ELR (cell line): ENCODE measurements around the gene STMND1.
"Not testable (repeated sequence)": the region's sequence is repeated elsewhere in the genome, so short reads cannot be mapped to it uniquely, and the experiment has no call there.

Experiments used
- DNase-seq: peaks from one replicate; pipeline ENCODE4 v3.0.0-alpha.2; 2015; ENCODE audit warnings: low read depth

STMND1 gene

DNA sequence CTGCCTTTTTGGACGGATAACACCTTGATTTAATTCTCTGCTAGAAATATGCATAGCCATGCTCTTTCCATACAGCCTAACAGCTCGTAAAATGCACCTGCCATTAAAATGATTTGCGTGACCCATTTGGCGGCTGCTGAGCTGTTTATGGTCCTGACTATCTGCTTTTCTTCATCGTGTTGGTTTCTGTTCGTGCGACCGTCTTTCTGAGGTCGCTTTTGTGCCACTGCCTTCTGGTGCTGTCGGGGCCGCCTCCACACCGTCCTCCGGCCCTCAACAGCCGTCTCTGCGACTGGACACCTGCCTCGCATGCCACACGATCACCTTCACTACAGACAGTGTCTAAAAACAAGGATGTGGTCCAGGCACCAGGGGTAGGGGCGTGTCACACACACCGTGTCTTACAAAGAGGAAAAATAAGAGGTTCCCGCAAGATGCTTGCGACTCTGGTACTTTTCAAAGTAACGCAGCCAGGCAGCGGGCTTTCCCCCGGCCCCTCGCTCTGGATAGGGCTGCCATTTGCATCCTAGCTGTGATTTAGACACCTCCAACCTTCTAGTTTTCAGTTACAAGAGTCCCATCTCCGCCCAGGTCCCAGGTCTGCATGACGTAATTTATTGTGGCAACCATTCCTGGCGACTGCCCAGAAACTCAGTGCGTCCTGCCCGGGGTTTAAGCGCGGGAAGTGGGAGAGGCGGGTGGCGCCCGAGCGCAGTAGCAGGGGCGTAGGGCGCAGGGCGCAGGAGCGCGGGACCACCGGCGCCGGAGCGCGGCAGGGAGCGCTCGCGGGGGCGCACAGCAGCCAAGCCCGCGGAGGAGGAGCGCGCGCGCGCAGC lies at the start of gene STMND1:
Gene STMND1, plus strand, starts transcription at position 629 of the 836 bp plus-strand sequence. CDS start 208 bp downstream, outside the sequence.
- peak; percentile 60 for DNase-seq

- no peak for DNase-seq
These were observed 47.2 kb upstream of the STMND1 start for GRCh38 chr6:17054647-17055046.

GRCh38 chr6:17057322-17057721 lies 44.5 kb upstream of the STMND1 start:
- peak; percentile 20 for DNase-seq

- DNase-seq, result no peak
These were observed 43.3 kb upstream of the STMND1 start for GRCh38 chr6:17058550-17058949.

- no peak for DNase-seq
These were observed 42.8 kb upstream of the STMND1 start for GRCh38 chr6:17059022-17059421.

GRCh38 chr6:17059850-17060249 lies 42.0 kb upstream of the STMND1 start:
- no peak for DNase-seq

DNA sequence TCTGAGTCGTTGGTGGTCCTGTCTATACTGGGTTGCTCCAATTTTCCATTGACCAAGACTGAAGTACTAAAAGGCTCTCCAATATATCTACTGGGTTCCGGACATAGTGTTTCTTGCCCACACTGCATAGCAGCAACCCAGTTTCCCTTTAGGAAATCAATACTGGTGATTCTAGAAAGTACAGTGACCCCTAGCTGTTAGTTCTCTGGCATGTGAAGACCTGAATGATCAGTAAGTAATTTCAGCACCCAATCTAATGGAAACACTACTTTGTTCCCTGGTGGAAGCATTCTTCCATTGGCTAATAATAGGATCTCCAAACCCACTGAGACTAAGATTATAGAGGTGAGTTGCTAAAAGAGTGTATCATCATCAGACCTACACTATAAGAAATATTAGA lies 40.8 kb upstream of the STMND1 start:
- DNase-seq, result no peak

- no peak for DNase-seq
These were observed 38.9 kb upstream of the STMND1 start for GRCh38 chr6:17062871-17063440.

GRCh38 chr6:17064975-17065374 lies 36.9 kb upstream of the STMND1 start:
- DNase-seq, result no peak

GRCh38 chr6:17066610-17067009 lies 35.2 kb upstream of the STMND1 start:
- no peak for DNase-seq

DNA sequence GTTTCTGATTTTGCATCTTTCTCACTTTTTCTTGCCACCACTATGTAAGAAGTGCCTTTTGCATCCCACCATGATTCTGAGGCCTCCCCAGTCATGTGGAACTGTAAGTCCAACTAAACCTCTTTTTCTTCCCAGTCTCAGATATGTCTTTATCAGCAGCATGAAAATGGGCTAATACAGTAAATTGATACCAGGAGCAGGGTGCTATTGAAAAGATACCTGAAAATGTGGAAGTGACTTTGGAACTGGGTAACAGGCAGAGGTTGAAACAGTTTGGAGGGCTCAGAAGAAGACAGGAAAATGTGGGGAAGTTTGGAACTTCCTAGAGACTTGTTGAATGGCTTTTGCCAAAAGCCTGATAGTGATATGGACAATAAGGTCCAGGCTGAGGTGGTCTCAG lies 32.9 kb upstream of the STMND1 start:
- DNase-seq, result not testable (repeated sequence)

DNA sequence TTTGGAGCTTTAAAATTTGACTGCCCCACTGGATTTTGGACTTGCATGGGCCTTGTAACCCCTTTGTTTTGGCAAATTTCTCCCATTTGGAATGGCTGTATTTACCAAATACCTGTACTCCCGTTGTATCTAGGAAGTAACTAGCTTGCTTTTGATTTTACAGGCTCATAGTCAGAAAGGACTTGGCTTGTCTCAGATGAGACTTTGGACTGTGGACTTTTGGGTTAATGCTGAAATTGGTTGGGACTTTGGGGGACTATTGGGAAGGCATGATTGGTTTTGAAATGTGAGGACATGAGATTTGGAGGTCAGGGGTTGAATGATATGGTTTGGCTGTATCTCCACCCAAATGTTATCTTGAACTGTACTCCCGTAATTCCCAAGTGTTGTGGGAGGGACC lies 31.4 kb upstream of the STMND1 start:
- not testable (repeated sequence) for DNase-seq

- DNase-seq, result not testable (repeated sequence)
These were observed 28.3 kb upstream of the STMND1 start for GRCh38 chr6:17073596-17073995.

GRCh38 chr6:17081273-17081672 lies 20.6 kb upstream of the STMND1 start:
- no peak for DNase-seq

- DNase-seq, result no peak
These were observed 19.9 kb upstream of the STMND1 start for GRCh38 chr6:17081860-17082508.

- DNase-seq, result no peak
These were observed 18.5 kb upstream of the STMND1 start for GRCh38 chr6:17083397-17083796.

DNA sequence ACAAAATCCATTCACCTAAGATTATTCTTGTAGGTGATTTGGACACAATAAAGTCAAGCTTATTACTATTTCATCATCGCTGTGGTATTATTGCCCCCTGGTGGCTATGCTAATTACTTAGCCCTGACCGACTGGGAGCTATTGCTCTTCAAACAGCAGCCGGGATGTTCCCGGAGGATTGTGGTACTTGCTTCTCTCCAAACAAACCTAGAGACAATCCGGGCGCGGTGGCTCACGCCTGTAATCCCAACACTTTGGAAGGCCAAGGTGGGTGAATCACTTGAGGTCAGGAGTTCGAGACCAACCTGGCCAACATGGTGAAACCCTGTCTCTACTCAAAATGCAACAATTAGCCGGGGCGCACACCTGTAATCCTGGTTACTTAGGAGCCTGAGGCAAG lies 15.4 kb upstream of the STMND1 start:
- DNase-seq, result peak; percentile 85

- DNase-seq, result no peak
These were observed 13.7 kb upstream of the STMND1 start for GRCh38 chr6:17088091-17088611.

DNA sequence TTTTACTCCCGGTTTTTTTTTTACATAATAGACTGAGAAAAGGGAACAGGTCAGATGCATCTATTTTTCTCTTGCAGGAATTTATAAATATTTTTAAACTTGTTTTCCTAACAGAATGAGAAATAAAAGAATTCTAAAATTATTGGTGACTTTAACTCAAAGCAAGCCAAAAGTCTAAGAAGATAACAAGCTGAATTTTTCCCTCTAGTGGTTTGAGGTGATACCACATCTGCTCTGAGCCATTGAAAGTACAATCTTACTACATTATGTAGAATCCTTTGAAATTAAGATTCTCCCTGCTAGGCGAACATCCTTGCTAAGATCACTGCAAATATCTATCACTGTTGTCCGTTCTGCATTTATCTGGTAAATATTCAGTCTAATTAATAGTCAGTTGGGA lies 10.7 kb upstream of the STMND1 start:
- peak; percentile 52 for DNase-seq

GRCh38 chr6:17093686-17094085 lies 8.2 kb upstream of the STMND1 start:
- peak; percentile 51 for DNase-seq

DNA sequence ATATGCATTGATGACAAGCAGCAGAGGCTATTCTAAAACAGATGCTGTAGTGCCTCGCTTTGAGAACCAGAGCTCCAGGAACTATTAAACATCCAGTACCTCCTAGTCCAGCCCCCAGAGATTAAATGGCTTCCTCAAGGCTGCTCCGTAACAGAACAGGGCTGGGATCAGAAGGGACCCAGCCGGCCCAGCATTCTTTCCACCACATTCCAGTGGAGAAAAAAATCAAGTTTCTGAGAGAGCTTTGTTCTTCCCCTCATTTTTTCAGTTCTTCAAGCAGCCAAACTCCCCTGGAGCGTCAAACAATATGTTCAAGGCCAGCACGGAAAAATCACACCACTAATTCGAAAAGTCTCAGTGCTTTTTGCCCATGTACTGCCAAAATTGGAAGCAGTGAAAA lies 5.8 kb upstream of the STMND1 start:
- DNase-seq, result no peak

DNA sequence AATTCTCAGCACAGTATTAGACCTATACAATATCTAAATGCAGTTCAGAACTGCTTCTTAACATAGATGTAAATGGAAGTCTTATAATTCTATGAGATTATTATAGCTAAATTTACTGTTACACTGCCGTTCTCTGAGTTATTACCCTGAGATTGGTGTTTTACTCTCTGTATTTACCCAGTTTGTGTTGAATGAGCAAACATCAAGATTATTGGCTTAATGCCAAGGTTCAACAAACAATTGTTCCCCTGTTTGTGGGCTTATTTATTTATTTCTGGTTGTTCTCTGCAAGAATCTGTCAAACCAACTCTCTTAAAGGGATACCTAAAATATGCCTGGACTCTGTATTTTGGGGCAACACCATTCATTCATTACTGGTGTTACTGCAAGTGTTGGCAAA lies 5.2 kb upstream of the STMND1 start:
- no peak for DNase-seq

- no peak for DNase-seq
These were observed 3.9 kb upstream of the STMND1 start for GRCh38 chr6:17097982-17098381.
